ENCODE data around the gene OR51S1. TPM values are rescaled to one million over a fixed set of nuclear protein-coding genes. Genes with fewer than 3 reads are reported as not detected.

Gene OR51S1
- total and polyA plus RNA-seq, 2 of the 13 experiments (the other 11 are each of a cell fraction or from before 2014, with no cell fraction given): not detected

DNA sequence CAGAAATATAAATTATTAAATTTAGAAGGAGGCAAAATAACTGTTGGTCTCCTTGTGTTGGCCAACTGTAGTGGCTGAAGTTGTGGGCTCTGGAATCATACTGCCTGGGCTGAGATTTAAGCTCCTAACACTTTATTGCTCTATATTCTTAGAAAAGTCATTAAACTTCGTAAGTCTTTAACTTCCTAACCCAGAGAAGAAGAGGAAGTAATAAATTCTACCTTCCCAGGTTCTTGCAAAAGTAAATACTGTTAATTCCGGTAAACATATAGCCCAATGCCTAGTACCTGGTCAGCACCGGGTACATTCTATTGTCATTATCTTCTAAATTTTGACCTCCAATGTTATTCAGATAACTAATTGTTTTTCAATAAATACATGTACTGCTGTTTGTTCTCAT is 37.2 kb upstream of the OR51S1 start:
- 46% methylated on average over 3 of the region's 3 CpGs for WGBS (ENCODE audit: low lambda C conversion rate)

DNA sequence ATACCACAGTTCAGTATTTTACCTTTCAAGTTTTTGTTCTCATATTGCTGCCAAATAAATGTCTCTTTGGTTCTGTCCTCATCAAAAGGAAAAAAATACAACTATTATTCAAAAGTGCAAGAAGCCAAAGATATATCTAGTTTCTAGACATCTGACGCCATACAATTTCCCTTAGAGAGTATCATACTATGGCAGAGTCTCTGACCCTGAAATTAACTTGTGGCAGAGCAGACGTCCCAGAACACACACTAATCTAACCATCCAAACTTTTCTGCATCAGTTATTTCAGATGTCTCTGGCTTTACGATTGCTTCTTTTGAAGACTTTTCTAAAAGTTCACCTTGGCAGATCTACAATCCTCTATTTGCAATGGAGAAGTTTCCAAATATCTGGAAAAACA is 35.4 kb upstream of the OR51S1 start:
- no peak for FAIRE-seq
- no peaks in the 10 kb centered on the region for H4K20me1 ChIP-seq (ENCODE audit: insufficient read depth, low read length)
- no TSS peak for BruUV-seq (replicated peaks)
- in situ Hi-C loops (cut with HindIII; ENCODE audit: extremely low pct_ligation_motif_present, low pct_unique_long_range_greater_than_20kb): no loop called here
- WGBS (ENCODE audit: low lambda C conversion rate): 1% methylated on average over 3 of the region's 3 CpGs
- H3K27ac ChIP-seq (ENCODE audit: extremely low read length, insufficient read depth, low read length): no peak overlapping the region
- ATAC-seq: no peak
- H3K9ac ChIP-seq (ENCODE audit: insufficient read depth, low read depth, low read length): no peak overlapping the region
- H3K36me3 ChIP-seq (replicated peaks in 1 of 2; ENCODE audit: control insufficient read depth in 1 of 2, insufficient read depth in 2 of 2, low read length in 2 of 2): no peaks in the 10 kb centered on the region
- no peak for DNase-seq (ENCODE audit: low spot score)
- H3K27me3 ChIP-seq (ENCODE audit: control insufficient read depth in 1 of 2, insufficient read depth in 2 of 2, low read length in 2 of 2): 0 out of 5 replicates have a peak, but pooled peaks cover 0 to 3% of the 10 kb centered on the region in 2 experiments
- no peak overlapping the region for H2AFZ ChIP-seq (ENCODE audit: low read length)
- no peaks in the 10 kb centered on the region for H3K9me3 ChIP-seq (ENCODE audit: low read length)
- TF ChIP-seq ZSCAN25 (CRISPR knock-in tag; IDR thresholded peaks at IDR 0.05) (no peak), RORA (CRISPR knock-in tag; IDR thresholded peaks at IDR 0.05) (no peak), ELF1 (CRISPR knock-in tag; IDR thresholded peaks at IDR 0.05) (no peak), SOX13 (IDR thresholded peaks at IDR 0.05) (no peak), SOX13 (CRISPR knock-in tag; conservative IDR thresholded peaks at IDR 0.05 in 1 of 2, IDR thresholded peaks at IDR 0.05 in 1 of 2) (no peak)
- CTCF ChIA-PET (ENCODE audit: low intra/inter-chr PET ratio, low total read pairs): no interaction called here
- H3K4me2 ChIP-seq (ENCODE audit: low read depth, low read length): no peak overlapping the region
- no peaks in the 10 kb centered on the region for H3K79me2 ChIP-seq (ENCODE audit: insufficient read depth, low read length)
- POLR2A ChIA-PET: no interaction called here
- intact Hi-C loops (cut with micrococcal nuclease; ENCODE audit: unreplicated experiment): no loop called here
- H3K4me3 ChIP-seq (replicated peaks in 1 of 3; ENCODE audit: insufficient read depth in 1 of 3, low read depth in 2 of 3, low read length in 3 of 3): no peak overlapping the region
- H3K4me1 ChIP-seq (ENCODE audit: insufficient read depth, low read length): no peaks in the 10 kb centered on the region

More for the DNA sequence above, 37.2 kb upstream of the OR51S1 start:
- TF ChIP-seq, protein P1, sequence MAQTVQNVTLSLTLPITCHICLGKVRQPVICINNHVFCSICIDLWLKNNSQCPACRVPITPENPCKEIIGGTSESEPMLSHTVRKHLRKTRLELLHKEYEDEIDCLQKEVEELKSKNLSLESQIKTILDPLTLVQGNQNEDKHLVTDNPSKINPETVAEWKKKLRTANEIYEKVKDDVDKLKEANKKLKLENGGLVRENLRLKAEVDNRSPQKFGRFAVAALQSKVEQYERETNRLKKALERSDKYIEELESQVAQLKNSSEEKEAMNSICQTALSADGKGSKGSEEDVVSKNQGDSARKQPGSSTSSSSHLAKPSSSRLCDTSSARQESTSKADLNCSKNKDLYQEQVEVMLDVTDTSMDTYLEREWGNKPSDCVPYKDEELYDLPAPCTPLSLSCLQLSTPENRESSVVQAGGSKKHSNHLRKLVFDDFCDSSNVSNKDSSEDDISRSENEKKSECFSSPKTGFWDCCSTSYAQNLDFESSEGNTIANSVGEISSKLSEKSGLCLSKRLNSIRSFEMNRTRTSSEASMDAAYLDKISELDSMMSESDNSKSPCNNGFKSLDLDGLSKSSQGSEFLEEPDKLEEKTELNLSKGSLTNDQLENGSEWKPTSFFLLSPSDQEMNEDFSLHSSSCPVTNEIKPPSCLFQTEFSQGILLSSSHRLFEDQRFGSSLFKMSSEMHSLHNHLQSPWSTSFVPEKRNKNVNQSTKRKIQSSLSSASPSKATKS (CRISPR knock-in tag; IDR thresholded peaks at IDR 0.05): no peak
- TF ChIP-seq CCDC6 (CRISPR knock-in tag; IDR thresholded peaks at IDR 0.05) (no peak), POLR2AphosphoS2 (IDR thresholded peaks at IDR 0.05; ENCODE audit: low read depth, low read length) (no peak), ZSCAN21 (CRISPR knock-in tag; IDR thresholded peaks at IDR 0.05; ENCODE audit: borderline replicate concordance) (no peak), KDM3A (CRISPR knock-in tag; IDR thresholded peaks at IDR 0.05; ENCODE audit: low read depth) (no peak), TAF15 (IDR thresholded peaks at IDR 0.05; ENCODE audit: low read depth, low read length, poor library complexity, severe bottlenecking) (no peak), GZF1 (CRISPR knock-in tag; IDR thresholded peaks at IDR 0.05) (no peak), ZNF335 (CRISPR knock-in tag; IDR thresholded peaks at IDR 0.05) (no peak), ZFYVE20 (CRISPR knock-in tag; IDR thresholded peaks at IDR 0.05; ENCODE audit: borderline replicate concordance, low read depth) (no peak), ZNF777 (CRISPR knock-in tag; IDR thresholded peaks at IDR 0.05) (no peak), RORA (CRISPR knock-in tag; IDR thresholded peaks at IDR 0.05) (no peak), MAFG (CRISPR knock-in tag; IDR thresholded peaks at IDR 0.05) (no peak), HHEX (CRISPR knock-in tag; IDR thresholded peaks at IDR 0.05) (no peak), ZNF749 (CRISPR knock-in tag; IDR thresholded peaks at IDR 0.05; ENCODE audit: borderline replicate concordance) (no peak)
- Histone ChIP-seq H3K4me1 (ENCODE audit: insufficient read depth, low read length) (no peaks in the 10 kb centered on the region), H3K36me3 (replicated peaks in 1 of 2; ENCODE audit: control insufficient read depth in 1 of 2, insufficient read depth in 2 of 2, low read length in 2 of 2) (no peaks in the 10 kb centered on the region), H3K4me3 (replicated peaks in 1 of 3; ENCODE audit: insufficient read depth in 1 of 3, low read depth in 2 of 3, low read length in 3 of 3) (no peak overlapping the region), H3K4me2 (ENCODE audit: low read depth, low read length) (no peak overlapping the region), H4K20me1 (ENCODE audit: insufficient read depth, low read length) (no peaks in the 10 kb centered on the region), H3K9me3 (ENCODE audit: low read length) (no peaks in the 10 kb centered on the region), H2AFZ (ENCODE audit: low read length) (no peak overlapping the region), H3K27ac (ENCODE audit: extremely low read length, insufficient read depth, low read length) (no peak overlapping the region), H3K27me3 (ENCODE audit: control insufficient read depth in 1 of 2, insufficient read depth in 2 of 2, low read length in 2 of 2) (no peaks in the 10 kb centered on the region), H3K79me2 (ENCODE audit: insufficient read depth, low read length) (no peaks in the 10 kb centered on the region), H3K9ac (ENCODE audit: insufficient read depth, low read depth, low read length) (no peak overlapping the region)
- BruUV-seq (replicated peaks): no TSS peak
- ChIA-PET CTCF (ENCODE audit: low intra/inter-chr PET ratio, low total read pairs) (no interaction called here), POLR2A (no interaction called here)
- in situ Hi-C loops (cut with HindIII; ENCODE audit: extremely low pct_ligation_motif_present, low pct_unique_long_range_greater_than_20kb): no loop called here
- intact Hi-C loops (cut with micrococcal nuclease; ENCODE audit: unreplicated experiment): no loop called here
- FAIRE-seq (no peak), ATAC-seq (no peak), DNase-seq (ENCODE audit: low spot score) (no peak)
